Immature natural killer cell (primary cell): ENCODE results near the gene NXPE3. TPM values are rescaled to one million over a fixed set of nuclear protein-coding genes. Genes with fewer than 3 reads are reported as not detected.

ENCODE experiments used
- DNase-seq, 3 donors: peaks; one replicate each; pipeline ENCODE4 v3.0.0; 2022; ENCODE audit warnings: mixed read lengths in 1 of 3
- H3K27ac Mint-ChIP-seq, 6 donors: one replicate each; pipeline ENCODE4 v1.8.0; 2020; ENCODE audit warnings: mixed read lengths in 6 of 6, mild to moderate bottlenecking in 5 of 6, inconsistent platforms in 4 of 6, moderate library complexity in 3 of 6
- H3K27me3 Mint-ChIP-seq, 3 donors: one replicate each; pipeline ENCODE4 v1.8.0; 2020 to 2021; ENCODE audit warnings: low read depth in 3 of 3, mild to moderate bottlenecking in 3 of 3, mixed read lengths in 3 of 3, moderate library complexity in 3 of 3, inconsistent platforms in 1 of 3
- H3K36me3 Mint-ChIP-seq, 3 donors: one replicate each; pipeline ENCODE4 v1.8.0; 2020; ENCODE audit warnings: mixed read lengths in 3 of 3, inconsistent platforms in 2 of 3, mild to moderate bottlenecking in 2 of 3
- H3K4me1 Mint-ChIP-seq, 2 donors: one replicate each; pipeline ENCODE4 v1.8.0; 2020; ENCODE audit warnings: inconsistent platforms in 2 of 2, mild to moderate bottlenecking in 2 of 2, mixed read lengths in 2 of 2, moderate library complexity in 1 of 2
- H3K4me3 Mint-ChIP-seq, 5 donors: one replicate each; pipeline ENCODE4 v1.8.0; 2020; ENCODE audit warnings: mild to moderate bottlenecking in 5 of 5, mixed read lengths in 5 of 5, inconsistent platforms in 3 of 5, moderate library complexity in 3 of 5
- H3K9me3 Mint-ChIP-seq, 6 donors: one replicate each; pipeline ENCODE4 v1.8.0; 2020; ENCODE audit warnings: mild to moderate bottlenecking in 6 of 6, mixed read lengths in 6 of 6, inconsistent platforms in 4 of 6, moderate library complexity in 3 of 6
- polyA plus RNA-seq, 3 donors: library from polyadenylated mRNA; unstranded; fragments of 300-500 nt; fragmentation: Illumina TruSeq; gene quantifications; one replicate each; pipeline ENCODE4 v1.2.3, GENCODE V29; 2021

The NXPE3 gene
- polyA plus RNA-seq, 3 donors from 2014 or later, result 11.8 to 34.1 (median 28.6) TPM

DNA sequence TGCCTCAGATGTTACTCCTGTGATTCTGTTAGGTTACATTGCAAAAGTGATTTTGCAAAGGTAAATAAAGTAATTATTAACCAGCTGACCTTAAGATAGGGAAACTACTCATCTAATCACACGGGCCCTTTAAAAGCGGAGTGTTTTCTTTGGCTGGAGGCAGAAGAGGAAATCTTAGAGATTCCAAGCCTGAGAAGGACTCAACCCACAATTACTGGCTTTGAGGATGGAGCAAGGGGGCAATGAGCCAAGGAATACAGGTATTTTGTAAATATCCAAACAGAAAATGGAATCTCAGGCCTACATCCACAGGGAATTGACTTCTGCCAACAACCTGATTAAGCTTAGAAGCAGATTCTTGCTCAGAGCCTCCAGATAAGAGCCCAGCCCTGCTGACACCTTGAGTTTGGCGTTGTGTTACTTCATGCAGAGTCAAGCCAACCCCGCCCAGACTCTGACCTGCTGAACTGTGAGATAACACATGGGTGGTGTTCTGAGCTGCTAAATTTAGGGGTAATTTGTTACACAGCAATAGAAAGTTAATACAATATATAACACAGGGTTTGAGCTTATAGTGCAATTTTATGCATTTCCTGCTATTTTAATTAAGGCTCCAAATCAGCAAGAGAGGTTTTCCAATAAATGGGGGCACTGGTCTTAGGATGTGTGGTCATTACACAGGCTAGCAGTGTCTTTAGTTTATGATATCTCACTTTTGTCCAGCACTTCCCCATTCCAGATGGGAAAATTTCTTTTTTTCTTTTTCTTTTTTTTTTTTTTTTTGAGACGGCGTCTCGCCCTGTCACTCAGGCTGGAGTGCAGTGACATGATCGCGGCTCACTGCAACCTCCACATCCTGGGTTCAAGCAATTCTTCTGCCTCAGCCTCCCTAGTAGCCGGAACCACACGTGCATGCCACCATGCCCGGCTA is 89.8 kb downstream of the NXPE3 start:
- Mint-ChIP-seq H3K4me1 (no peaks in the 10 kb centered on the region), H3K36me3 (no peaks in the 10 kb centered on the region), H3K9me3 (no peaks in the 10 kb centered on the region), H3K4me3 (no peak overlapping the region), H3K27me3 (no peaks in the 10 kb centered on the region), H3K27ac (no peak overlapping the region)
- DNase-seq, result no peak

DNA sequence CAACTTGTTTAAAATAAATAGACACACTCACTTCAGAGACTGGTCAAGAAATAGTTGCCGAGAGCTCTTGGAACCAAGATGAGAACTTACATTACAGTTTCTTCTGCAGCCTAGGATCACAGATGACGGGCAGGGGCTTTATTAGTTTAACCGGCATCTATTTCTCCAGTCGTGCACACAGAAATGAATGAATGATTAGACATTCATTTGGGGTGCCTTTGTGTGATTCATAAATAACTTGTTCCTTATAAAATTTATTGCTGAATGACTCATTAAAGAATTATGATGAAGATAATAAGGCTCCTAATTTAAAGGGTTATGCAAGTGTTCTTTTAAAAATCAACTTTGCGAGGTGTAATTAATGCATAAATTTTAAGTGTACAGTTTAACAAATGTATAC is 91.1 kb downstream of the NXPE3 start:
- no peak for DNase-seq
- Mint-ChIP-seq H3K27me3 (no peaks in the 10 kb centered on the region), H3K36me3 (no peaks in the 10 kb centered on the region), H3K9me3 (no peaks in the 10 kb centered on the region), H3K4me3 (no peak overlapping the region), H3K27ac (no peak overlapping the region), H3K4me1 (no peaks in the 10 kb centered on the region)

DNA sequence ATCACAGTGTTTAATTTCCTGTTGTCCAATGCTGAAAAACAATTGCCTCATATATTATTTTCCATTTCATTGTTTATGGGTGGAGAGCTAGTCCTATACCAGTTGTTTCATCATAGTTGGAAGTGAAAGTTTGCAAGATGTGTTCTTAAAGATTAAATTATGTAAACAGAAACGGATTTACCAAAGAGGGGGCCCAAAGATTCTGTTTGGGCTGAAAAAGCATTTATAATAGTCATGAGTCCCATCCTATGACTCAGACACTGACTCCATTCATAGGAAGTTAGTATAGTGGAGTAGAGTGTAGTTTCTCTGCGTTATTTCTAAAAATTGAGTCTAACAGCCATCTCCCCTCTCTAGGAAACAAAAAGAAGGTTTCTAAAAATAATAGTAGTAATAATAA is 94.6 kb downstream of the NXPE3 start:
- no peaks in the 10 kb centered on the region for H3K9me3 Mint-ChIP-seq
- no peak for DNase-seq
- no peaks in the 10 kb centered on the region for H3K27me3 Mint-ChIP-seq
- no peaks in the 10 kb centered on the region for H3K4me1 Mint-ChIP-seq
- H3K27ac Mint-ChIP-seq, result no peak overlapping the region
- no peak overlapping the region for H3K4me3 Mint-ChIP-seq
- no peaks in the 10 kb centered on the region for H3K36me3 Mint-ChIP-seq

DNA sequence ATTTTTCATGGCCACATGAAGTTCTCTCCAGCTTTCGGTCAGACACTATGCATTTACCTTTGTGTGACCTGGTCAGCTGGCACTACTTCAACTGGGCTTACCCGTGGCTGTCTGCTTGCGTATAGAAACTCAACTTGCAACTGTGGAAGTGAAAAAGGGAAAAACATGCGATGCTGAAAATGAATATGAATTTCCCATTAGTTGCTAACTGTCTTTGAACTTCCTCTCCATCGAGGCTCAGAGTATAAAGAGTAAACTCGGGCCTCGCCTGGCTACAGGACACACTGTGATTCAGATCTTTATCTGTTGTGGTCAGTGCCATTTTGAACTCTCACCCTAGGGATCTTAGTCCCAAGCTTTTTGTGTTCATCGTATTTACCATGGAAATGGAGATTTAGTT is 97.1 kb downstream of the NXPE3 start:
- Mint-ChIP-seq H3K27me3 (peaks cover 0 to 3% (median 0%) of the 10 kb centered on the region in 3 donors), H3K4me3 (no peak overlapping the region), H3K9me3 (no peaks in the 10 kb centered on the region), H3K27ac (no peak overlapping the region), H3K4me1 (no peaks in the 10 kb centered on the region), H3K36me3 (no peaks in the 10 kb centered on the region)
- no peak for DNase-seq

Other genes starting within 250 kb of the NXPE3 start
- 10 to 100 TPM; 27.5 to 33.6 (median 28.8) TPM for gene TRMT10C, start 217.3 kb upstream of the NXPE3 start, polyA plus RNA-seq
- gene PCNP, start 205.0 kb upstream of the NXPE3 start, polyA plus RNA-seq, result 100 to 1,000 TPM; 113 to 167 (median 123) TPM
- gene ZBTB11, start 102.1 kb upstream of the NXPE3 start, polyA plus RNA-seq, result 10 to 100 TPM in 2 of 3 donors, 1 to 10 TPM in 1; 6.4 to 19.2 (median 12.5) TPM
- 1,000 to 10,000 TPM in 1 of 3 donors, 100 to 1,000 TPM in 2; 373 to 1,048 (median 579) TPM for gene RPL24, start 92.5 kb upstream of the NXPE3 start, polyA plus RNA-seq
- gene CEP97, start 54.6 kb upstream of the NXPE3 start, polyA plus RNA-seq, result 1 to 10 TPM; 2.6 to 3.2 (median 2.6) TPM
- 10 to 100 TPM; 10.5 to 12.1 (median 10.6) TPM for gene NFKBIZ, start 70.3 kb downstream of the NXPE3 start, polyA plus RNA-seq